Activated naive CD4-positive, alpha-beta T cell treated with anti-CD3 and anti-CD28 coated beads, Interleukin-2, amount 10 ng/mL, durations not matched to agents 7 days and 5 days (primary cell): ENCODE results near the gene LAMA2.

Experiments used
- CTCF ChIA-PET: fragments of 350-600 bp; sonication (Branson Sonifier 250); formaldehyde crosslinking; loops from one replicate; lab custom pipeline; 2021; ENCODE audit warnings: antibody characterized with exemption; lab: Charles Lee
- DNase-seq: peaks from one replicate; pipeline ENCODE4 v3.0.0-alpha.2; 2020
- H3K27ac Mint-ChIP-seq: one replicate; pipeline ENCODE4 v1.8.0; 2021; ENCODE audit warnings: mild to moderate bottlenecking, moderate library complexity, mixed read lengths
- H3K27me3 Mint-ChIP-seq: one replicate; pipeline ENCODE4 v1.8.0; 2021; ENCODE audit warnings: mild to moderate bottlenecking, mixed read lengths
- H3K36me3 Mint-ChIP-seq: one replicate; pipeline ENCODE4 v1.8.0; 2021; ENCODE audit warnings: mixed read lengths
- H3K4me1 Mint-ChIP-seq: one replicate; pipeline ENCODE4 v1.8.0; 2021; ENCODE audit warnings: mixed read lengths
- H3K4me3 Mint-ChIP-seq: one replicate; pipeline ENCODE4 v1.8.0; 2021; ENCODE audit warnings: mild to moderate bottlenecking, moderate library complexity, mixed read lengths
- H3K9me3 Mint-ChIP-seq: one replicate; pipeline ENCODE4 v1.8.0; 2021; ENCODE audit warnings: mixed read lengths

The LAMA2 gene

DNA sequence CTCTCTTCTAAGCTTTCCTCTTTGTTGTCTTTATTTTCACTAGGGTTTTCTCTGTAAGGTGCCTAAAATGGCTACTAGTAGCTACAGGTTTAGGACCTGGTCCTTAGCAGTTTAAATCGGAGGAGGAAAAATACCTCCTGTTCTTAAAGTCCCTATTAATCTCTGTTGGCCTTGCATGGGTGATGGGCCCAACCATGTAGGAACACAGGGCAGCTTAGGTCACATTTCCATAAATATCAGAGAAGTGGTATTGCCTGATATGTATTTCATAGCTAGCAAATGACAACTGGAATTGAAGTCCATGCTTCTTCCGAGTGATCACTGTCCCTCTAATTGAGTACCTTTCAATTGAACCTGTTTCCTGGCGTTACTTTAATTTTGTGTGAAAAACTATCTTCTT is 70.0 kb downstream of the LAMA2 start:
- no peak for DNase-seq
- CTCF ChIA-PET = no interaction called here
- Mint-ChIP-seq H3K27me3 (no peaks in the 10 kb centered on the region), H3K36me3 (no peaks in the 10 kb centered on the region), H3K27ac (no peak overlapping the region), H3K4me1 (no peaks in the 10 kb centered on the region), H3K9me3 (no peaks in the 10 kb centered on the region), H3K4me3 (no peak overlapping the region)

GRCh38 chr6:128954308-128955043 is 71.5 kb downstream of the LAMA2 start:
- no peak overlapping the region for H3K4me3 Mint-ChIP-seq
- H3K27ac Mint-ChIP-seq = no peak overlapping the region
- H3K4me1 Mint-ChIP-seq = no peaks in the 10 kb centered on the region
- DNase-seq = no peak
- no peaks in the 10 kb centered on the region for H3K36me3 Mint-ChIP-seq
- CTCF ChIA-PET = no interaction called here
- no peaks in the 10 kb centered on the region for H3K27me3 Mint-ChIP-seq
- H3K9me3 Mint-ChIP-seq = no peaks in the 10 kb centered on the region

DNA sequence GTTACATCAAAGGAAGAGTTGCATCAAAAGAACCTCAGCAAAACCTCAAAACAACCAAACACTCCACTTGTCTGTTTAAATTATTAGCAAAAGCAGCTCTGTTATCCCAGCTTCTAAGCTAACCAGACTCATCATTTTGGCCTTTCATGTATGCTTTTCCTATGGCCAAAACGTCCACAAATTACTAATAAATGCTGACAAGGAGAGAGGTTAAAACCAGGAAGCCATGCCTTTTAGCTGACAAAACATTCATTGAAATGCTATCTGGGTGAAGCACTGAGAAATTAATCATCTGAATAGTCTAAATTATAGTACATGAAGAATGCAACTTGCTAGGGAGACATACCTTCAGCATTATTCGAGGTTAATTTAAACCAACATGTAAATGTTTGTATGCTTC is 80.6 kb downstream of the LAMA2 start:
- no peaks in the 10 kb centered on the region for H3K27me3 Mint-ChIP-seq
- no peak for DNase-seq
- H3K4me3 Mint-ChIP-seq = no peak overlapping the region
- H3K36me3 Mint-ChIP-seq = no peaks in the 10 kb centered on the region
- CTCF ChIA-PET = no interaction called here
- no peaks in the 10 kb centered on the region for H3K9me3 Mint-ChIP-seq
- no peaks in the 10 kb centered on the region for H3K4me1 Mint-ChIP-seq
- no peak overlapping the region for H3K27ac Mint-ChIP-seq

GRCh38 chr6:128964233-128964755 is 81.4 kb downstream of the LAMA2 start:
- Mint-ChIP-seq H3K4me1 (no peaks in the 10 kb centered on the region), H3K36me3 (no peaks in the 10 kb centered on the region), H3K27me3 (no peaks in the 10 kb centered on the region), H3K4me3 (no peak overlapping the region), H3K27ac (no peak overlapping the region), H3K9me3 (no peaks in the 10 kb centered on the region)
- CTCF ChIA-PET = no interaction called here
- no peak for DNase-seq

DNA sequence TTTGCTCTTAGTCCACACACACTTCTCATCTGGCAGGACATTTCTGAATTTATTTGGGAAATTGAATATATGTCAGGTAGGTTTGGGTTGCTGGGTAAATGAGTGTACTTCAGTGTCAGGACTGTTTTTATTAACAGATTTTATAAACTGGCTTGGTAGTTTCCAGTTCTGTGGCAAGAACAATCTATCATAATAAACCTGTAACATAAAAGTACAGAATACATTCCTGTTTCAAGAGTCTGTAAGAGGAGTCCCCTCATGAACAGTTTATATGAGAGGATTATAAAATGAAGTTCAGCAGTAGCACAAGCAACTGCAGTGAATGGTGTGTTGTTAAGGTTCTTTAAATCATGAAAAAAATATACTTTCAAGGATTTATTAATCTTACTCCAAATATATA is 81.8 kb downstream of the LAMA2 start:
- CTCF ChIA-PET = no interaction called here
- Mint-ChIP-seq H3K9me3 (no peaks in the 10 kb centered on the region), H3K27me3 (no peaks in the 10 kb centered on the region)

DNA sequence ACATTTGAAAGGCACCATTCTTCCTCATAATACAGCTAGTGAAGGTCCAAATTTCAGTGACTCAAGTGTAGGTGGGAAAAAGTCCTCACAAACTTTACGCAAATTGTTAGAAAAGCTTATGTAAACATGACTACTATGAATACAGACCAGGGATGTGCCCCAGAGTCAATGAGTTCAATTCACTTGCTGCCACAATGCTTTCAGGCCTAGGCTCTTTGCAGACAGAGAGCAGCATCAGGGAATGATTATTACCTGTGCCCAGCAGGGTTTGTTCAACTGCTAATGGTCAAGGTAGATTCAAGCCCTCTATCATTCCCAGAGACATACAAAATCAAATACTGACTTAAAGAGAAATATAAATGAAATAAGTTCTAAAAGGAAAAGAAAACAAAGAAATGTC is 84.0 kb downstream of the LAMA2 start:
- H3K36me3 Mint-ChIP-seq = no peaks in the 10 kb centered on the region
- no peak for DNase-seq
- CTCF ChIA-PET = no interaction called here
- H3K27me3 Mint-ChIP-seq = no peaks in the 10 kb centered on the region
- no peak overlapping the region for H3K4me3 Mint-ChIP-seq
- no peaks in the 10 kb centered on the region for H3K9me3 Mint-ChIP-seq
- no peaks in the 10 kb centered on the region for H3K4me1 Mint-ChIP-seq
- no peak overlapping the region for H3K27ac Mint-ChIP-seq

More for the DNA sequence above, 81.8 kb downstream of the LAMA2 start:
- Mint-ChIP-seq H3K4me1 (no peaks in the 10 kb centered on the region), H3K4me3 (no peak overlapping the region), H3K27ac (no peak overlapping the region), H3K36me3 (no peaks in the 10 kb centered on the region)
- DNase-seq = no peak

- CTCF ChIA-PET = interaction anchor here (1.2 kb wide), 1 partner anchor 8 kb away, joined by 3 read pairs; no protein-coding TSS in a partner anchor
- no peak for DNase-seq
- no peak overlapping the region for H3K27ac Mint-ChIP-seq
- H3K4me1 Mint-ChIP-seq = no peaks in the 10 kb centered on the region
- no peak overlapping the region for H3K4me3 Mint-ChIP-seq
- H3K36me3 Mint-ChIP-seq = no peaks in the 10 kb centered on the region
- H3K27me3 Mint-ChIP-seq = no peaks in the 10 kb centered on the region
- no peaks in the 10 kb centered on the region for H3K9me3 Mint-ChIP-seq
Observed at GRCh38 chr6:128979071-128979470, 96.1 kb downstream of the LAMA2 start.

- no peaks in the 10 kb centered on the region for H3K27me3 Mint-ChIP-seq
- no peaks in the 10 kb centered on the region for H3K4me1 Mint-ChIP-seq
- CTCF ChIA-PET = no interaction called here
- H3K27ac Mint-ChIP-seq = no peak overlapping the region
- no peaks in the 10 kb centered on the region for H3K9me3 Mint-ChIP-seq
- no peak overlapping the region for H3K4me3 Mint-ChIP-seq
- no peak for DNase-seq
- H3K36me3 Mint-ChIP-seq = no peaks in the 10 kb centered on the region
Observed at GRCh38 chr6:128981716-128982115, 98.8 kb downstream of the LAMA2 start.

GRCh38 chr6:128990360-128990759 is 107.4 kb downstream of the LAMA2 start:
- no peaks in the 10 kb centered on the region for H3K4me1 Mint-ChIP-seq
- CTCF ChIA-PET = no interaction called here
- no peak for DNase-seq
- H3K27me3 Mint-ChIP-seq = no peaks in the 10 kb centered on the region
- no peaks in the 10 kb centered on the region for H3K9me3 Mint-ChIP-seq
- no peak overlapping the region for H3K4me3 Mint-ChIP-seq
- H3K27ac Mint-ChIP-seq = no peak overlapping the region
- H3K36me3 Mint-ChIP-seq = no peaks in the 10 kb centered on the region

GRCh38 chr6:128990915-128991314 is 108.0 kb downstream of the LAMA2 start:
- H3K36me3 Mint-ChIP-seq = no peaks in the 10 kb centered on the region
- DNase-seq = no peak
- no peak overlapping the region for H3K27ac Mint-ChIP-seq
- no peak overlapping the region for H3K4me3 Mint-ChIP-seq
- H3K4me1 Mint-ChIP-seq = no peaks in the 10 kb centered on the region
- H3K27me3 Mint-ChIP-seq = no peaks in the 10 kb centered on the region
- CTCF ChIA-PET = no interaction called here
- peaks cover under 1% of the 10 kb centered on the region for H3K9me3 Mint-ChIP-seq

DNA sequence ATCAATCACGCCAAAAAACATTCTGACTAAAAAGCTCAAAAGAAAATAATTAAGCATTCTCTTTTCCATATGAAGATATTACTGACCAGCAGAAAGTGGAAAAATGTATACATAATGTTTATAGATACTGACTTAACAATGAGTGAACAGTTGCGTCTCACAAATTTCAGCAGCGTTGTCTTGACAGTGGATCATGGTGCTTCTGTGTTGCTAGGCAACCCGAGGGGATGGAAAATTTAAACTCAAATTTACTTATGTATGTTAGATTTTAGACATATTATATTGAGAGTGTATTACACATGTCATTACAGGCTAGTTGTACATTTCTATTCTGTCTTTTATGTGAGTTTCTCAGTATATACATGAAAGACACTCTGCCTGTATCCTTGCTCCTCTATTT is 110.2 kb downstream of the LAMA2 start:
- CTCF ChIA-PET = no interaction called here
- Mint-ChIP-seq H3K9me3 (peaks cover 11% of the 10 kb centered on the region), H3K27me3 (no peaks in the 10 kb centered on the region), H3K27ac (no peak overlapping the region), H3K4me3 (no peak overlapping the region), H3K4me1 (no peaks in the 10 kb centered on the region), H3K36me3 (no peaks in the 10 kb centered on the region)
- no peak for DNase-seq

- Mint-ChIP-seq H3K27me3 (no peaks in the 10 kb centered on the region), H3K9me3 (peaks cover 11% of the 10 kb centered on the region), H3K36me3 (no peaks in the 10 kb centered on the region), H3K4me1 (no peaks in the 10 kb centered on the region), H3K4me3 (no peak overlapping the region), H3K27ac (no peak overlapping the region)
- CTCF ChIA-PET = no interaction called here
- DNase-seq = no peak
Observed at GRCh38 chr6:128997880-128998279, 114.9 kb downstream of the LAMA2 start.

DNA sequence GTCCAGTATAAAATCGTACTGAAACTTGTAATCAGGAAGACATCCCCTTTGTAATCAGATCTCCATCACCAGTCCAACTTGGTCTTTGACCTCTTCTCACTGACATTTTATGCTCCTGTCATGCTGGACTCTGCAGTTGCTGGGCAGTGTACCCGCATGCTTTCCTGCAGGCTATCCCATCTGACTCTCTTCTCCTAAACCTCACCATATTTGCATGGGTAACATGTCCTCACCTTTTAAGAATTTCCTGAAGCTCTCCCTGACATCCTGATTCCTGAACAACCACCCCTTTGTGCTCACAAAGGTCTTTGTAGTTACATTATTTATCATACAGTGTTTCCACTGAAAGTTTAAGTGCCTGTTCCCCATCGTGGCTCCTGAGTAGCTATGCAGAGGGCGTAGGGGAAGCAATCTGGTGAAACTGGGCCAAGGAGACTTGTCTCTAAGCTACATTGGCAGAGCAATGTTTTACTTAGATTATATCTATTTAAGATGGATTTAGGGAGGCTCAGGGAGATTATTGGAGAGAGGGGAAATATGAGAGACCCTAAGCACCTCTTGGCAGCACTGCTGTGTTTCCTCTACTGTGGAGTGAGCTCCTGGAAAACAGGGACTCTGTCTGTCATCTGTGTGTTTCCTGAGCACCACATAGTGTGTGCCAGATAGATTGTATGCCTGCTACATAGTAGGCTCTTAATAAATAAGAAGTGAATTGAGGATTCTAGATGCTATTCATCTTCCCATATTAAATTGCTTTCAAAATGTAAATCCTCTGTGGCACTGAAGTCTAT is 124.0 kb downstream of the LAMA2 start:
- Mint-ChIP-seq H3K4me1 (no peaks in the 10 kb centered on the region), H3K27me3 (no peaks in the 10 kb centered on the region), H3K36me3 (no peaks in the 10 kb centered on the region), H3K9me3 (no peaks in the 10 kb centered on the region), H3K27ac (no peak overlapping the region), H3K4me3 (no peak overlapping the region)
- DNase-seq = no peak
- CTCF ChIA-PET = no interaction called here

DNA sequence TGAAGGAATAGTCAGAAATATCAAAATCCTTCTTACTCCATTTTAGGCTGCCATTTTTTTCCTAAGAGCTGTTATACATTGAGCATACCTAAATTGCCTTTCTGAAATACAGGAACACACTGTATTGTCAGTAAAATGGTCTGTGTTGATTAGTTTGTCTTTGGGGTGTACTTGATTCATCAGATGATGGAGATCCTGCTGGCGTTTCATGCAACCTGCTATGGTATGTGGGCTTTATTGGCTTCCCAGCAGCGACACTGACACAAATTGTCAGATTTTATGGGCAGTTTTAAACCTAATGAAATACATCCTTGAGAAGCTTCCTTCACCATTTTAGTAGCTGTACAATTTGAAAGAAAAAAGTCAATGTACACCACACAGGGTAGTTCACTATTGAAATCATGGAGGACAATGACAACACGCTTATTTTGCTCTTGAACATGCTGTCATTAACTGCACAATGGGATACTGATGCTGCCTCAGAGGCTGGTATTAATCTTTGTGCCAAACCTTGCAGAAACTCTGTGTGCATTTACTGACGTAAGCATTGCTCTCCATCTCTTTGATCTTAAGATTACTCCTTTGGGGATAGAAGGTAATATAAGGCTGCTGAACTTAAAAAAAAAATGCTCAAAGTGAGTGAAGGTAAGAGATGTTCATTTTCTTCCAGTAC is 124.9 kb downstream of the LAMA2 start:
- H3K36me3 Mint-ChIP-seq = no peaks in the 10 kb centered on the region
- no peaks in the 10 kb centered on the region for H3K27me3 Mint-ChIP-seq
- H3K4me3 Mint-ChIP-seq = no peak overlapping the region
- H3K27ac Mint-ChIP-seq = no peak overlapping the region
- CTCF ChIA-PET = no interaction called here
- no peaks in the 10 kb centered on the region for H3K4me1 Mint-ChIP-seq
- H3K9me3 Mint-ChIP-seq = no peaks in the 10 kb centered on the region
- DNase-seq = no peak
